Superior temporal gyrus (tissue), 1 donor: ENCODE data around the gene ADIPOR2.
"Not testable (repeated sequence)": the region's sequence is repeated elsewhere in the genome, so short reads cannot be mapped to it uniquely, and the experiment has no call there.

ENCODE experiments used
- DNase-seq: peaks from one replicate; pipeline ENCODE4 v3.0.0-alpha.2; 2016; ENCODE audit errors: extremely low spot score

Gene ADIPOR2

GRCh38 chr12:1705774-1706631 is 15.1 kb downstream of the ADIPOR2 start:
- DNase-seq: no peak

GRCh38 chr12:1706632-1706980 is 15.7 kb downstream of the ADIPOR2 start:
- DNase-seq: no peak

GRCh38 chr12:1707051-1707450 is 16.2 kb downstream of the ADIPOR2 start:
- DNase-seq: no peak

GRCh38 chr12:1709968-1710367 is 19.1 kb downstream of the ADIPOR2 start:
- not testable (repeated sequence) for DNase-seq

GRCh38 chr12:1710870-1711269 is 20.0 kb downstream of the ADIPOR2 start:
- DNase-seq: not testable (repeated sequence)

- DNase-seq: not testable (repeated sequence)
These were observed 20.8 kb downstream of the ADIPOR2 start for GRCh38 chr12:1711536-1712211.

- not testable (repeated sequence) for DNase-seq
These were observed 21.4 kb downstream of the ADIPOR2 start for GRCh38 chr12:1712305-1712704.

- not testable (repeated sequence) for DNase-seq
These were observed 22.0 kb downstream of the ADIPOR2 start for GRCh38 chr12:1712852-1713251.

- not testable (repeated sequence) for DNase-seq
These were observed 23.0 kb downstream of the ADIPOR2 start for GRCh38 chr12:1713783-1714348.

GRCh38 chr12:1715459-1715858 is 24.6 kb downstream of the ADIPOR2 start:
- not testable (repeated sequence) for DNase-seq

- peak; percentile 8 for DNase-seq
These were observed 25.5 kb downstream of the ADIPOR2 start for GRCh38 chr12:1716215-1716862.

- DNase-seq: peak; percentile 6
These were observed 26.0 kb downstream of the ADIPOR2 start for GRCh38 chr12:1716911-1717310.

- peak; percentile 8 for DNase-seq
These were observed 28.3 kb downstream of the ADIPOR2 start for GRCh38 chr12:1719139-1719538.

- no peak for DNase-seq
These were observed 29.6 kb downstream of the ADIPOR2 start for GRCh38 chr12:1720494-1720893.

- DNase-seq: peak; percentile 3
These were observed 32.9 kb downstream of the ADIPOR2 start for GRCh38 chr12:1723721-1724120.

- no peak for DNase-seq
These were observed 33.4 kb downstream of the ADIPOR2 start for GRCh38 chr12:1724250-1724649.

- DNase-seq: peak; percentile 11
These were observed 35.9 kb downstream of the ADIPOR2 start for GRCh38 chr12:1726753-1727152.

GRCh38 chr12:1728824-1729223 is 38.0 kb downstream of the ADIPOR2 start:
- peak; percentile 62 for DNase-seq

- DNase-seq: peak; percentile 13
These were observed 40.3 kb downstream of the ADIPOR2 start for GRCh38 chr12:1731019-1731687.

GRCh38 chr12:1731688-1732078 is 40.8 kb downstream of the ADIPOR2 start:
- not testable (repeated sequence) for DNase-seq

- peak; percentile 11 for DNase-seq
These were observed 42.0 kb downstream of the ADIPOR2 start for GRCh38 chr12:1732914-1733313.

- not testable (repeated sequence) for DNase-seq
These were observed 42.8 kb downstream of the ADIPOR2 start for GRCh38 chr12:1733712-1734111.
